Head of caudate nucleus (tissue), 42 donors: ENCODE measurements around the gene FRG2.
"Not testable (repeated sequence)": the region's sequence is repeated elsewhere in the genome, so short reads cannot be mapped to it uniquely, and the experiment has no call there.

Source experiments
- DNase-seq, 42 donors: peaks; one replicate each; pipeline versions ENCODE4 v3.0.0 to v3.0.0-alpha.2; 2020 to 2021; ENCODE audit warnings: mixed read lengths in 7 of 42
- intact Hi-C: fragments of 100-400 bp; cut with DNase I; formaldehyde crosslinking; loops from one replicate; pipeline ENCODE4 v1.15.0; 2022

Gene FRG2

DNA sequence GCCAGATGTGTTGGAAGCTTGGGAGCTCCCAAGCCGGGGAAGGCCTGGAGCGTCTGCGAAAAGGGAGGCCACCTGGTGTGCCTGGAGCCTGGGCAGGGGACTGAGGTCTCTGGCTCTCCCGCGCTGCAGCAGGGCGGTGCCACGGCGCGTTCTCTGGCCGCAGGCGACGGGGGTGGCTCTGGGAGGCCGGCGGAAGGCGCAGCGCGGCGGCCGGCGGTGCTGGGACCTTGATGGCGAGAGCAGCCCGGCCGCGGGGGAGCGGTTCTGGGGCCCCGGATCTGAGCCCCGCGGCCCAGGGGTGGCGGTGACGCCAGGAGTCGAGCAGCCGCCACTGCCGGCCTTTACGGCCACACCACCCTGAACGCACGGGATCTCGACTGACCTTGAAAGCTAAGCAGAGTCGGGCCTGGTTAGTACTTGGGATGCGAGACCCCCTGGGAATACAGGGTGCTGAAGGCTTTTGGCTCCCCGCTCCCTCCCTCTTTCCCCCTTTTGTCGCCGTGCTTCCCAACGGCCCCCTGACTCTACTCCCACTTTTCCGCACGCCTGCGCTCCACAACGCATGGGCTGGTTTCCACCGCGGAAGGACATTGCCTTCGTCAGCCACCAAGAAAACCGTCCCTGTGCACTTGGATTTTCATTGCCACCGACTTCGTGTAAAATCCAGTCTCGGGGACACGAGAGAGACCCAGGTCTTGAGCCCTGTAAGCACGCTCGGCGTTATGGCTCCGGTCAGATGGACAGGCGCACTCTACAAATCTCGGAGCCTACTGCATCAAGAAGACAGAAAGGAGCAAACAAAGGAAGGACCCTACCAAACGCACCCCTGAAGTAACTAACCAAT lies 9.5 kb downstream of the FRG2 start:
- DNase-seq = no peak
- intact Hi-C loops = no loop called here

DNA sequence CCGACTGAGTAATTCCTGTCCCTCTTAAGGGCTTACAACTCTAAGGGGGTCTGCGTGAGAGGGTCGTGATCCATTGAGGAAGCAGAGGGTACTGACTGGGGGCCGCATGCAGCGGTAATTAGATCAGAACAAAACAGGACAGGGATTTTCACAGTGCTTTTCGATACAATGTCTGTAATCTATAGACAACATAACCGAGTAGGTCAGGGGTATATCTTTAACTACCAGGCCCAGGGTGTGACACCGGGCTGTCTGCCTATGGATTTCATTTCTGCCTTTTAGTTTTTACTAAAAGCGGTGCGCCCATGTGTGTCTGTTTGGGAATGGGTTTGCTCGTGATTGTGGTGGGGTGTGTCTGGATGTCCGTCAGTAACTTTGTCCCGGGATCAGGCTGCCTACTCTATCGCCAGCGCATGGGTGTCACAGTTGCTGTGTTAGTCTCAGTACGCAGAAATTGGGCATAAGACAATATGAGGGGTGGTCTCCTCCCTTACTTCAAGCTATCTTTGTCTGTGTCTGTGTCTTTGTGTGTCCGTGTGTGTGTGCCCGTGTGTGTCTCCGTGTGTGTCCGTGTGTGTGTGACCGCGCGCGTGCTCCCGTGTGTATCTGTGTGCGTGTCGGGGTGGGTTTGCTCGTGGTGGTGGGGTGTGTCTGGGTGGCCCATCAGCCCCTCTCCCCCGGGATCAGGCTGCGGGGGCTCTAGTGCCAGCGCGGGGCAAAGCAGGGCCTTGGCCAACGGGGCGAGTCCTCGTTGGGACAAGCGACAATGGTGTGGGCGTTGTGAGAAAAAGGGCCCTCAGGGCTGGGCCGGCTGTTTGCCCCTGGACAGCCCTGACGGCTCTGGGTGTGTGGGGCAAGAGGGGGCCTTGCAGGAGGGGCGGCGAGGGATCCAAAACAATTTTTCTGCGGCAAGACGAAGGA lies 10.4 kb downstream of the FRG2 start:
- no peak for DNase-seq
- intact Hi-C loops = no loop called here

DNA sequence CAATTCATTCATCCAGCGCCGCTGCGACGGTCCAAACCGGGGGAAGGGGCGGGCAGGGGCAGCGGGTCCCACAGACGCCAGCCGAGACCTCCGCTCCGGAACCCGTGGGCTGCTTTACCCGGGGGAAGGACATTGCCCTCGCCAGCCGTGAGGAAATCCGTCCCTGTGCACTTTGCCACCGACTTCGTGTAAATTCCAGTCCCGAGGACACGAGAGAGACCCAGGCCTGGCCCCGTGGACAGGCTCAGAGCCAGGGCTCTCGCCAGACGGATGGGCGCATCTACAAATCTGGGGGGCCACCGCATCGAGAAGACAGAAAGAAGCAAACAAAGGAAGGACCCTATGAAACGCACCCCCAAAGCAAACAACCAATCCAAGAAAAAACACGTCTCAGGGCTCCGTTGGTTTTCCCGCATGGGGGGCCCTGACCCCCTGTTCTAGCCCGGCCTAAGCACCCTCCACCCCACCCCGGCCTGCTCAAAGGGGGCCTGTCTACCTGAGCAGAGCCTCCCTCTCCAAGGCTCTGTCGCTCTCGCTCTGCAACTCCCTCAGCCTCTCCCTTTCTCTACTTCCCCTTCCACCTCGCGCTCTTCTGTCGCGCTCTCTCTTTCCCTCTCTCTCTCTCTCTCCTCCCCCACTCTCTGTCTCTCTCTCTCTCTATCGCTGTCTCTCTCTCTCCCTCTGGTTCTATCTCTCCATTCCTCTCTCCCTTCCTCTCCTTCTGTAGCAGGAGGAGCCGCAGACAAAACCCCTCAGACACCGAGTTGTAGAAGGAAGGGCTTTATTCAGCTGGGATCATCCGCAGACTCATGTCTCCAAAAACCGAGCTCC lies 11.3 kb downstream of the FRG2 start:
- no peak for DNase-seq
- intact Hi-C loops = no loop called here

DNA sequence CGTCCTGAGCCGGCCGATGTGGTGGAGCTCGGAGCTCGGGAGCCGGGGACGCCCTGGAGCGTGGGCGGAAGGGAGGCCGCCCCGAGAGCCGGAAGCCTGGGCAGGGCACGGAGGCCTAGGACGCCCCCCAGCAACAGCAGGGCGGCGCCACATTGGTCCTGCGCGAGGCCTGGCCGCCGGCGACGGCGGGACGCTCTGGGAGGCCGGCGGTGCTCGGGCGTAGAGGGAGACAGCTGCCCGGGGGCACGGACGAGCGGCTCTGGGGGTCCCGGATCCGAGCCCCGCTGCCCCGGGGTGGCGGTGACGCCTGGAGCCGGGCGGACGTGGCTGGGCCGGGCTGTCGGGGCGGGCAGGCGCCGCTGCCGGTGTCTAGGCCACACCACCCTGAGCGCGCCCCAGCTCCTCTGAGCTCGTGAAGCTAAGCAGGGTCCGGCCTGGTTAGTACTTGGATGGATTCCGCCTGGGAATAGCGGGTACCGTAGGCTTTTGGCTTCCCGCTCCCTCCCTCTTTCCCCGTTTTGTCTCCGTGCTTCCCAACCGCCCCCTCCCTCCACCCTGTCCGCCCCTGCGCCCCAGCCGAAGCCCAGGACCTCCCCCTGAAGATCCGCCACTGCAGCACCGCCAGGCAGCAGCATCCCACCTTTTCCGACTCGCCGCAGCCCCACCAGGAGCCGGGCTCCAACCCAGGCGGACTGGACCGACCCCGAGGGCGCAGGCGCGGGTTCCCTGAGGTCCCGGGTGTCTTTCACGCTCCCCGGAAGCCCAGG lies 12.1 kb downstream of the FRG2 start:
- DNase-seq = no peak
- intact Hi-C loops = no loop called here

- intact Hi-C loops, DNase-seq: not testable (repeated sequence)
These were observed 37.1 kb downstream of the FRG2 start for GRCh38 chr4:189989941-189990340.

DNA sequence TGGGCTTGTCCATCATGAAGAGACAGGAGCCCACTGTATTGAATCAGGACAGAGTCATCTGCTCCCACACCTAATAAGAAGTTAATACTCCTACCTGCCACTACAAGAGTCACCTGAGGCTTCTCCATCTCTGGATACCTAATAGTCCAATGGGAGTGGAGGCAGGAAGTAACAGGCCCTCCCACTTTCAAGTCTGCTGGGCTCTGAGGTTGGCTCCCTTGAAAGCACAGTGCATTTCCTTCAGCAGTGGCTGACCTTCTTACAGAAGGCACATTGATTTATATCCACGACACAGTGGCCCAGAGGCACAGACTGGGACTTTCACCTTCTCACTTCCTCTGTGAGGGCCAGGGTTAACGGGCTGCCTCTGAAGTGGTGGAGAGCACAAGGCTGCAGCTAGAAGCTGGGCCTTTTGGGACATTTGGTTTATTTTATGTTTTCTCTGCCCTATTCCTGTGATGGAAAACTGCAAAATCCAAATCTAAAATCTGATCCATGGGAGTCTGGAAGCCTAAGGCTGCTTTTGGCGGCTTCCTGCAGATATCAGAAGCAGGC lies 38.1 kb downstream of the FRG2 start:
- DNase-seq = no peak
- intact Hi-C loops = no loop called here

DNA sequence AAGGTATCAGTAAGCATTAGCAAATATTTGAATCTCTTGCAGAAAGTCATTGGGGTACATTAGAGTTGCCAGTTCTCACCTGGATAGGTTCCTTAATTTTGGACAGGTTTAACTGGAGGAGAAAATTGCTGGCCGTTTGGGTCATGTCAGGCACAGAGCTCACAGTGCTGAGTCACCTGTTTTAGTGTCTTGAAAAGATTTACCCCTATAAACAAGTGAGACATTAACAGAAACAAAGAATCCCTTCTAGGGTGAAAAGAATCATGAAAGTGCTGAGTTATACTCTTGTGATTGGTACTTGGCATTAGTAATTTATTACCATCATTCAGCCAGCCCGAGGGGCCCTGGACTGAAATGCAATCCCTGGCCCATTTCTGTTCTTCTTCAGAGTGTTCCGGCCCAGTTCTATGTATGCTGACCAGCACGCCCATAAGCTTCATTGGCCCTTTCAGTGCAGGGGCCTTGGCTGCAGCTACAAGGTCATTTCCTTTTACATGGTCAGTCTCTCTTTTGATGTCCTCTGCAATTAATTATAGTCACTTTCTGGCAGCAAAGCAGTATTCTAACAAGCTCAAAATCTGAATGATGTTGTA lies 41.3 kb downstream of the FRG2 start:
- intact Hi-C loops, DNase-seq: not testable (repeated sequence)

DNA sequence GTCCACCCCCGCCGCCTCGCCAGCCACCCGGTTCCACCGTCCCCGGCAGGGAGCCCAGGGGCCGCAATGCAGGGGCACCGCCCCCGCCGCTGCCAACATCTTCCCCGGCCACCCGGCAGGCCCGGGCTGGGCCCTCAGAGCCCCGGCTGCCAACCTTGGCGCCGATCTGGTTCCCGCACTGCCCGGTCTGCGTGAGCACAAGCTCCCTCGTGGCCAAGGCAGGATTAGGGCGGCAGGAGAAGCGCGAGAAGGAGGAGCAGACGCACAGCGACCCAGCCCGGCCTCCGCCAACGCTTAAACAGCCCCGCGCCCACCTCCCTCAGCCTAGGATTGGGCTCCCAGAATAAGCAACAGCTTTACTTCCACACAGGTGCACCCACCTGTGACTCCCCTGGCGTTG lies 42.4 kb downstream of the FRG2 start:
- DNase-seq, intact Hi-C loops: not testable (repeated sequence)

GRCh38 chr4:189983916-189984526 lies 43.0 kb downstream of the FRG2 start:
- intact Hi-C loops = not testable (repeated sequence)

DNA sequence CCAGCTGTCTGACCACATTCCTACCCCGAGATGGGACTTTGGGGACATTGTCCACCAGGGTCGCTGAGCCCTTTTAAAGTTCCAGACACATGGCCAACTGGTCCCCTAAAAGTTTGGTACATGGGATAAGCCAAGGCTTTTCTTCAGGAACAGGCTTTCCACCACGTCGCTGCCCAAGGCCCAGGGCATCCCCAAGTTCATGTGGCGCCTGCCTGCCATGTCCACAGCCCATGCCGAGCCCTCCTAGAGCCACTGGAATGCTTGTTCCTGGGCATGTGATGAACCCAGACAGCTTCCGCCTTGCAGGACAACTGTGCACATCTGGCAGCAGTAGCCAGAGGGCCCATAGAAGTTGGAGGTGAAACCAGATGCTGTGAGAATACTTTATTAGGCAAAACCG lies 45.1 kb downstream of the FRG2 start:
- intact Hi-C loops = no loop called here
- DNase-seq = no peak

More at GRCh38 chr4:189983916-189984526, 43.0 kb downstream of the FRG2 start:
- DNase-seq = not testable (repeated sequence)

DNA sequence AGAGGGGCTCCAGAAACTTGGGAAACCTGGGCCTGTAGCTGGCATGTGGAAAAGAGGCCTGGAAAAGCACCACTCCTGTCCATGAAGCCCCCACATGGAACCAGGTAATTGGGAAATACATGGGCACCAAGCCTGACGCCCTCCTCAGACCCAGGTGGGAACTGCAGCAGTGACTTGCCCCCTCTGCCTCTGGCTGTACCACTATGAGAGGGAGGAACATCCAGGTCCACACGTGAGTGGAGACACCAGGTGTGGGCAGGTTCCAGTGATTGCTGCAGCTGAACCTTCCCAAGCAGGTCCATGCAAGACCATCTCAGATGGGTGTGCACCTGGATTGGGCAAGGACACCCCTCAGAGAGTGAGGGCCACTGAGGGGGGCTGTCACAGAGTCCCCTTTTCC lies 46.8 kb downstream of the FRG2 start:
- intact Hi-C loops, DNase-seq: not testable (repeated sequence)

DNA sequence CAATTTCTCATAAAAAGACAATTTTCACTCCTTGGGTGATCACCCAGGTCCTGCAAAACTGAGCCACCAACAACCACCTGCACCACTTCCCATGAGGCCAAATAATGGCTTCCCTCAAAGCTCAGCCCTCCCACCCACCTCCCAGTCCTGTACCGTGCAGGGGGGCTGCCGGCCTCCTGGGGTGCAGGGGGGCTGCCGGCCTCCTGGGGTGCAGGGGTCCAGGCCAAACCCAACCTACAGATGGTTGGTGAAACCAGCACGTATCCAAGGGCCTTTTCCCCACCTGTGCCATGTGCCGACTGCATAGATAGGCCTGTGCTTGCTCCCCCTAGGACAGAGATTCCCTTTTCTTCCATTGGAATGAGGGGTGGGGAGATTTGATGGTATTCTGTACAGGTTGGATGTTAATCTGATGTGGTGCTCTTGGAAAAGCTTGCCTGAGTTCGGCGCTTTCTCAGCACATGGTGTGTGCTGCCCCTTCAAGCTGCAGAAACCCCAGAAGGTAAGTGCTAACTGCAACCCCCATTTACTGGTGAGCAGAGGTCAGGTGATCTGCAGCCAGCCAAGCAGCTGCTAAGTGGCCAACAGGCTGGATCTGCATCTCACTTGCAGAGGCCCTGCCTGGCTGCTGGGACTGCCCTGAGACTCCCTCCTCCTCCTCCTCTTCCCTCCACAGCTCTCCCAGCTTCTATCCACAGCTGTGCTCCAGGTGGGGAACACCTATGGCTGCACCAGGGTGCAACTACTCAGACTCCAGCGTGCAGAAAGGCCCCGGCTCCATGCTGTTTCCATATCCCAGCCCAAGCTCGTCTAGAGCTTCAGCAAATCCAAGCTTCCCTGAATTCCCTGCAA lies 47.6 kb downstream of the FRG2 start:
- DNase-seq = no peak
- intact Hi-C loops = no loop called here
